NCI-H226 (cell line): ENCODE measurements around the gene LRRD1.

ENCODE experiments used
- DNase-seq: peaks from one replicate; pipeline ENCODE4 v3.0.0-alpha.2; 2015

LRRD1 gene

DNA sequence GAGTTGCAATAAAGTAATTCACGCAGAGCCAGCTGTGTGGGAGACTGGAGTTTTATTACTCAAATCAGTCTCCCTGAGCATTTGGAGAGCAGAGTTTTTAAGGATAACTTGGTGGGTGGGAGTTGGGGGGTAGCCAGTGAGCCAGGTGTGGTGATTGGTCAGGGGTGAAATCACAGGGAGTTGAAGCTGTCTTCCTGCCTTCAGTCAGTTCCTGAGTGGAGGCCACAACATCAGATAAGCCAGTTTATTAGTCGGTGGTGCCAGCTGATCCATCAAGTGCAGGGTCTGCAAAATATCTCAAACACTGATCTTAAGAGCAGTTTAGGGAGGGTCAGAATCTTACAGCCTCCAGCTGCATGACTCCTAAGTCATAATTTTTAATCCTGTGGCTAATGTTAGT is 41.4 kb downstream of the LRRD1 start:
- peak; percentile 13 for DNase-seq

DNA sequence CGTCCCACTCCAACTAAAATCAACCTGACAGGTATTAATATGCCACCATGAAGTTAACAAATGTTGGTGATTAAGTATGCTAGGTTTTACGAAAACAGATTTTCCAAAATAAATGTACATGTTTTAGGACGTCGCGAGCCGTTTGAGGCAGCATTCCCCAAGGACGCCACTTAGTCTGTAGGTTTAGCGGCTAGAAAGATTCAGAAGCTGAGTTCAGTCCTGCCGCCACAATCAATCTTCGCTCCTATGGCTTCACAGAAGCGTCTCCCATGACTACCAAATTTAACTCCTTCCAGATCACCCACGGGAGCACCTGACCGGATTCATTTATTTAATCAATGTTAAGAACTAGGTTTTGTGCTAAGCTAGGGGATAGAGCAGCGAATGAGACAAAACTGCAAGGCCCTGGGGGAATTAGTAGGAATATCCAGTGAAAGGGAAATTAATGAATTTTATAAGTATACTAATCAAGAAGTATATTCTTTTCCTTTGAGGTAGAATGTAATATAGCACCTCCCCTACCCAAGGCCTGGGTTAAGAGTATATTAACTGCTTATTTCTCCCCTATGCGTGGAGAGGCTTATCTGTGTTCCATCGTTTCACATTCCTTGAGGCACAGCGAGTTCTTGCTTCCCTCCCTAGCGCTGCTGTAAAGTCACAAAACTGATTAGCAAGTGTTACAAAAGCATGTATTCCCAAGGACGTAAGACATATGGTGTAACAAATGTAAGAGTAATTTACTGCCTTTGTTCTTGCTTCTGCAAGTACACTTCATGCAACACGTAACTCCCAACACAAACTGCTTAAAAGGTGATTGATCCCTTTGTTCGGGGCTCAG is 43.7 kb downstream of the LRRD1 start:
- no peak for DNase-seq

DNA sequence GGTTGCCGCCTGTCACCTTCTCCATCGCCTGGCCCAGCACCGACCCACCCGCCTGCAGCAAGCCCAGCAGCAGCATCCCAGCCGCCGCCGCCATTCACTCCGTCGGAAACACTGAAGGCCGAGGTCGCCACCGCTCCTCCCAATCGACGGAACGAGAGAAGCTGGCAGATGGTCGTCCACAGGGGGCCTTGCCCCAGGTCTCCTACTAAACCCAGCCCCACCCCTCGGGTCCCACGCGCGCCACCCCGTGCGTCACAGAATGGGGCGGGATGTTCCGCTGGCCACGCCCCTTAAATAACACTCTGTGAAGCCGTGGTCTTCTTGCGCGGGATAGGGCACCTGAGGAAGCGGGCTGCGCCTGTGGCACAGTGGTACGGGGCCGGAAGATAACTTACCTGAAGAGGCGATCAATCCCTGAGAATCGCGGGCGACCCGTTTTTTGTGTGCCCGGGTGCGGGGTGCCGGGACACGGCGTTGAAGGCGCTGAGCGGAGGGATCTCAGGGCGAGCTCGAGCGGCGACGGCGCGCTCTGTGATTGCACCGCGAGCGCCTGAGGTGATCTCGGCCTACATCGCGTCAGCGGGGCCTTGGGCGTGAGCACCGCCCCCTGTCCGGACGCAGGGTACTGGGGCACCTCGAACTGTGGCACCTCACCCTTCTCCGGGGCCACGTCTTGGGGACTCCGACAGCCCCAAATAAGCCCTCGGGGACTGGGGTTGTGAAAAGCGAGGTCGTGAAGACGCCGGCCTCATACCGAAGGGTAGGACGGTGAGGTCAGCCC is 44.5 kb downstream of the LRRD1 start, which contains the start of gene CYP51A1:
CYP51A1 (minus strand) TSS at position 207 of the 781 bp plus-strand sequence; CDS start at position 94, 113 bp downstream.
- peak; percentile 87 for DNase-seq

DNA sequence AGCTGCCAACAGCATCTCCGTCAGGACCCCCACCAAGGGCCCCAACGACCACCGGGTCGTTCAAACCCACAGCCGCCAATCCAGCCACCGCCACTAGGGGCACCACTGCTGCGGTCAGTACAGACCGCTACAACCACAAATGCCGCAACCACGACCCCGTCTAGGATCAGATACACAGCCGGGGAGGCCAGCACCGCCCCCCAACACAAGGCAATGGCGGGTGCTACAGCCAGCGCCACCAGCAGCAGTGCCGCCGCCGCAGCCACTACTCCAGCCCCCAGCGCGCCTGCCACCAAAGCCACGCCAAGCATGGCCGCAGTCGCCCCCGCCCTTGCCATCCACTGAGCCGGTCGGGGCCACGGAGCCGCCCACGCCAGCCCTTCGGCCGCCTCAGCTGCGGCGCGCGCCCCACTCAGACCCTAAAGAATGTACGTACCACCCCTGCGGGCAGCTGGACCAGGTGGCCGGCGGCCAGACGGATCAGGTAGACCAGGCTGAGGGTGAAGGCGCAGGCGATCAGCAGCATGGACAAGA is 45.1 kb downstream of the LRRD1 start:
- peak; percentile 37 for DNase-seq

GRCh38 chr7:92133133-92133736 is 45.7 kb downstream of the LRRD1 start:
- no peak for DNase-seq

- no peak for DNase-seq
Measured at GRCh38 chr7:92131764-92132330, 47.1 kb downstream of the LRRD1 start.

DNA sequence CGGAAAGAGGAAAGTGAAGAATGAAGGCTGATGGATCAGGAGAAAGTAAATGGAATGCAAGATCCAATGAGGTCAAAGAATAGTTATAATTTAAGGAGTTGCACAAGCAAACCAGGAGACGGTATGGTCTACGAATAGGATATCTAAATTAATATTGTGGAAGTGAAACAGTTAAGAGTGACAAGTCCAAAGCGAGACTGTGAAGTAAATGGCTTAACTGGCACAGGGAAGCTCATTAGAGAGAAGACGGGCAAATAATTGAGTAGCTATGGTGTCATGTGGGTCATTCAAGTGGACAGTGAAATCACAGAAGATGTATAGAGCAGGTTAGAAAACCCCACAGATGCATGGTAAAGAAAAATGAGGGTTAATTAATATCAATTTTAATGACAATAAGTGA is 47.8 kb downstream of the LRRD1 start:
- no peak for DNase-seq

DNA sequence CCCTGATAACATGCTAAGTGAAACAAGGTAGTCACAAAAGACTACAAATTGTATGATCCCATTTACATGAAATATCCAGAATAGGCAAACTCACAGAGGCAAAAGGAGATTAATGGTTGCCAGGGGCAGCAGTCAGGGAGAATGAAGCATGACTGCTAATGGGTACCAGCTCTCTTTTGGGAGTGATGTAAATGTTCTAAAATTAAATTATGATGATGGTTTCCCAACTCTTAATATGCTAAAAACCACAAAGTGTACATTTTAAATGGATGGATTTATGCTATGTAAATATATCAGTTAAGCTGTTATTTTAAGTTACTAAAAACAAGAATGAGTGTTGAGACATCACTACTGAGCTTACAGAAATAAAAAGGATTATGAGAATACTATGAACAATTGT is 57.3 kb downstream of the LRRD1 start:
- no peak for DNase-seq

- no peak for DNase-seq
Measured at GRCh38 chr7:92119213-92119759, 59.7 kb downstream of the LRRD1 start.

DNA sequence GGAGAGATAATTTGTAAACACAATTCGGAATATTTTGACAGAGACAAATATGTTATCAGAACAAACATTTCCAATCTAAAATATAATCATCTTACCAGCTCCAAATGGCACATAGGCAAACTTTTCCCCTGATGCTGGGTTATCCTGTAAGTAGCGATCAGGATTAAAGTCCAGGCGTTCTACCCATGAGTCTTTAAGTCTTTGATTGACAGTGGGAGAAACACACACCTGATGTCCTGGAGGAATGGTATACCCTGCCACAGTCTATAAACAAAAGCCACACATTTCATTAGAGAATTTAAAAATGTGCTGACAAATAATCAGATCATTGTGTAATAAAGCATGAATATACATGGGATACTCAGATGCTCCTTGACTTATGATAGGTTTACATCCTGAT is 62.0 kb downstream of the LRRD1 start:
- no peak for DNase-seq

DNA sequence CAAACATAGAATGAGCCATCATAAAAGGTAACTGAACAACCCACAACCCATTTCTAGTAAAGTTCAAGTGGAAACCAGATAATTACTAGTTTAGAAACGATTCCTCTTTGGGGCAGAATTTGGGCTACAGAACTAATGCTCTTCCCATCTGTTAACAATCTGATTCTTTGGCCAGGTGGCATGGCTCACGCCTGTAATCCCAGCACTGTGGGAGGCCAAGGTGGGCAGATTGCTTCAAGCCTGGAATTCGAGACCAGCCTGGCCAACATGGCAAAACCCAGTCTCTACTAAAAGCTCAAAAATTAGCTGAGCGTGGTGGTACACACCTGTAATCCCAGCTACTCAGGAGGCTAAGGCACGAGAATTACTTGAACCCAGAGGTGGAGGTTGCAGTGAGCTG is 63.1 kb downstream of the LRRD1 start:
- no peak for DNase-seq

- DNase-seq, result no peak
Measured at GRCh38 chr7:92110857-92111256, 68.1 kb downstream of the LRRD1 start.

DNA sequence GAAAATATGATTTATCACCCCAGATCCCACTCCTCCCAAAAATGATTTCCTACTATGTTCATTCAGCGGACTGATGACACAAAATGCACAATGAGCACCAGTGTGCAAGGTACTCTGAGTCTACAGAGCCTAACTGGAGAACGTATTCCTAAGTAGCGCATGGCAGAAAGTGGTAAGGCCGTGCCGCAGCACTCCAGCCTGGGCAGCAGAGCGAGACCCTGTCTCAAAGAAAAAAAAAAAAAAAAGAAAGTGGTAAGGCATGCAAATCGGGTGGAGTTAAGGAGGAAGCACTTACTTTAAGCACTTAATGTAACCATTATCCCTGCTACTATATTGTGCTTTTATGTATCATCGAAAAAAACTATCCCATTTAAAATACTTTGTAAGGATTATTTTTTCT is 70.1 kb downstream of the LRRD1 start:
- no peak for DNase-seq

- DNase-seq, result peak; percentile 37
Measured at GRCh38 chr7:92102862-92103261, 76.1 kb downstream of the LRRD1 start.

DNA sequence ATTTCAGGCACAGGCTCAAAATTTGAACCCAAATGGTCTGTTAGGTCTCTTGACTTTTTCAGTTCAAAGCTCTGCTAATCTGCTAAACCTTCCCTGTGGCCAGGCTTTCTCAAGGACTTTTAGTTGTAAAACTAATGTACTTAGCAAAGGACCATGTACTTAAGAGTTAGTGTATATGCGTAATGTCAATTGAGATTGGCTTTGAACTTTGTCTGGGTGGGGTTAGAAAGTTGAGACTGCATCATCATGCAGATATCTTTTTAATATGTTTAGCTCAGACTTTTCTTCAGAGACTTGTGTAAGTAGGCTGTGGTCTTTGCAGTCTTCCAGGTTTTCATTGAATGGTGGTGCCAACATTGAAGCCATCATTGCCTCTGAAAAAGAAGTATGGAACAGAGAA is 78.4 kb downstream of the LRRD1 start:
- no peak for DNase-seq

GRCh38 chr7:92095380-92095779 is 83.6 kb downstream of the LRRD1 start:
- DNase-seq, result no peak
